ENCODE data around the gene GPR65.
A peak's percentile ranks its signal among the peaks of the same experiment; 100 is the strongest.

GPR65 gene

GRCh38 chr14:87990682-87991081, 14.3 kb upstream of the GPR65 start:
- FAIRE-seq (no peak), DNase-seq (ENCODE audit: insufficient read length) (no peak)
- no peak for TF ChIP-seq POLR2A (IDR thresholded peaks at IDR 0.05; ENCODE audit: low read depth, low read length)
- no peak for TF ChIP-seq POLR2AphosphoS5 (IDR thresholded peaks at IDR 0.05; ENCODE audit: low read depth, low read length)
- no peak for TF ChIP-seq TAF1 (IDR thresholded peaks at IDR 0.05; ENCODE audit: borderline replicate concordance, low read depth, low read length)

DNA sequence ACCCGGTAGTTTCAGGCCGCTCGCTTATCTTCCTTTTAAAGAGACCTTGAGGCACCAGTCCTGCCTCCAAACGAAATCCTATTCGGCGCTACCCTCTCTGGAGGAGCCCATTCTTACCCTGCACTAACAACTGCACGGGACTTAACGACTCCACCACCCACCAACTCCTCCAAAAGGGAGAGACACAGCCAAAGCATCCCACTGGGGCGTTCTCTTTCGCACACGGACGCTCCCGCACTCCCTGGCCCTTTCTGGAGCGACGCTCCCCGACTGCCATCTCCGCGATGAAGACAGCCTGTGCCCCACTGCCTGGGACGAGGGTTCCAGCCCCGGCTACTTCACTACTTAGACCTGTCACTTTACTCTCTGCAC, 12.6 kb upstream of the GPR65 start:
- FAIRE-seq (no peak), DNase-seq (ENCODE audit: insufficient read length) (no peak)
- TF ChIP-seq POLR2A (IDR thresholded peaks at IDR 0.05; ENCODE audit: low read depth, low read length): no peak
- no peak for TF ChIP-seq POLR2AphosphoS5 (IDR thresholded peaks at IDR 0.05; ENCODE audit: low read depth, low read length)
- TF ChIP-seq TAF1 (IDR thresholded peaks at IDR 0.05; ENCODE audit: borderline replicate concordance, low read depth, low read length): no peak

DNA sequence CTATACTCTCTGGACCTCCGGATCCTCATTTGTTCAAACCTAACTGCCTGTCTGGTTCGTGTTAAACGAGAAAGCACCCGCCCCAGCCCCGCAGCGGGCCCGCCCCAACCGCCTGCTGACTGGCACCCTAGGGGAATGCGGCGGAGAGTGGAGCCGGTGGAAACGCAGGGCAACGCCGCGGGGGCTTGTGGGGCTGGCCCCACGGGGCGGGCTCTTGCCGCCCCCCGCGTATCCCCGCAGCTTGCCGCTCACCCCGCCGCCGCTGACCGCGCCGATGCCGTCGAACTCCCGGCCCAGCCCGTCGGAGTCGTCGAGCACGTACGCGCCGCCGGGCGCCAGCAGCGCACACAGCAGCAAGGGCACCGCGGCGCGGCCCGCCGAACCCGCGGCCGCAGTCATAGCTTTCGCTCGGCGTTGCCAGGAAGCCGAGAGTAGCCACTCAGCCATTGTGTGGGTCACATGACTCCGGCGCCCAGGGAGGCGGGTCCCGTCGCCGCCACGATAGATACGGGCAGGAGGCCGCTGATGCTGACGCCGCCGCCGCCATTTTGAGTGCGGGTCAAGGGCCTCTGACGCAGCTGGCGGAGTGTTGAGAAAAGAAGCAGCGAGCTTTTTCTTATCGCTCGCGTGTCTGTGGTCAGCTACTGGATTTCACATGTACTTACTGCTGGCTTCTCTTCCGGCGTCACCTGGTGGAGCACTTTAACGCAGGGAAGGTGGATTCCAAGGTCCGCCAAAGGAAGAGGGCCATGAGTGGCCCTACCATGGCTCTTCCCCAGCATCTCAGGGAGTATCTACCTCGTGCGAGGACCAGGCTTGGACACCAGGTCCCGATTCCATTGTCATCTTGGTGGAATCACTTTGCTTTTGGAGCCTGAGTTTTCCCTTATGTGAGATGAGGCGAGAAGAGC, 12.0 kb upstream of the GPR65 start, which contains the start of gene GALC:
TSS of gene GALC (minus strand) at position 465 of the 911 bp plus-strand sequence. CDS start at position 447, 18 bp downstream.
- peak; percentile 66 for DNase-seq (ENCODE audit: insufficient read length)
- FAIRE-seq: peak; percentile 96
- TF ChIP-seq POLR2A (IDR thresholded peaks at IDR 0.05; ENCODE audit: low read depth, low read length) (peak; percentile 66), TAF1 (IDR thresholded peaks at IDR 0.05; ENCODE audit: borderline replicate concordance, low read depth, low read length) (0 out of 2 replicates have a peak, but pooled peaks have one; percentile 23), POLR2AphosphoS5 (IDR thresholded peaks at IDR 0.05; ENCODE audit: low read depth, low read length) (peak; percentile 72; the same call in 1 of the 2 replicates)

DNA sequence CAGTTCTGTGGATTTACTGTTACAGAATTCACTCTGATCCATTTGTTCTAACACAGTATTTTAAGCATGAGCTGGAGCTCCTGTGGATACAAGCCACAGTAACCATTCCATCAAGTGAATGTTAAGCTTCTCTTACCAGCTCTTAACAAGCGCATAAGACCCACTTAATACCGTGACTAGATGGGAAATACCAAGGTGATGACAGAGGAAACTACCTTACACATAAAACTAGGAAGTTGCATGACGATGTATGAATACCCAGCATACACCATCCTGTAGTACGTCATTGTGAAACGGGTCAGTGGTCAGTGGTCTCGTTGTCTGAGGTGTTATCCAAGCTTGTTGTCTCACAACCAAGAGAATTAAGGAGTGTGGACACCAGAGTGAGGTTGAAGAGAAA, 10.0 kb upstream of the GPR65 start:
- FAIRE-seq (peak; percentile 96), DNase-seq (ENCODE audit: insufficient read length) (no peak)
- TF ChIP-seq TAF1 (IDR thresholded peaks at IDR 0.05; ENCODE audit: borderline replicate concordance, low read depth, low read length) (no peak; the same call in 1 of the 2 replicates), POLR2AphosphoS5 (IDR thresholded peaks at IDR 0.05; ENCODE audit: low read depth, low read length) (0 out of 2 replicates have a peak, but pooled peaks have one; percentile 63), POLR2A (IDR thresholded peaks at IDR 0.05; ENCODE audit: low read depth, low read length) (peak; percentile 47; the same call in 1 of the 2 replicates)

DNA sequence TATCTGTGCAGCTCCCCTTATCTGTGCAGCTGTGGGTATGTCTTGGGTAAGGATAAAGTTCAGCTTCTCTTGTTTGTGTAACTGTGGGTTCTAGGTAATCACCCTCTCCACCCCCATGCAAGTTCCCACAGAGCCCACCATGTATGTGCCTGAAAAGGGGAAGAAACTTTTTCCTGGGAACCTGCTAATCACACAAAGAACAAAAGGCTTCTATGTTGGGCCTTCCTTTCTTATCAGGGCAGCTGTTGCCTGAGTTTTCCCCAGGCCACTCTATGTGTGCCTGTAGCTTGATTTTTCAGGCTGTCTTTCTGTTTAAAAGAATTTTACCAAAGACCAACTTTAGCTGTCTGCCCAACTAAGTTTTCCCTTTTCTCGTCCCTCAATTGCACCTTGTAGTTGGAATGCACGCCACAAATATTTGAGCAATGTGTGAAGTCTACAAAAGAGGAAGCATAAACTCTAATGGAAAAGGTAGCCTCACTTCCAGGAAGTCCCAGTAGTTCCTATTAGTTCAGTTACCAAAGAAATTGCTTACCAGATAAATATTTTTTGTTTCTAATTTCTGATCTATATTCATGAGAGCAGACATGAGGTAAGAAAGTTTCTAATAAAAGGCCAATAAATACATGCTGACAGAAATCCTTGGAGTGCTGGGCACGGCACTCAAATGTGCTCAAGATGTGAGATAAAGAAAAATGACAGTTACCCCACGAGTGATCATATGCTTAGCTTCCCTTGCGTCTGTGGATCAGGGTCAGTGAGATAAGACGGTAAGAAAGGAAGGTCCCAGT, 9.2 kb upstream of the GPR65 start:
- TF ChIP-seq POLR2AphosphoS5 (IDR thresholded peaks at IDR 0.05; ENCODE audit: low read depth, low read length): no peak
- TF ChIP-seq POLR2A (IDR thresholded peaks at IDR 0.05; ENCODE audit: low read depth, low read length): no peak
- no peak for TF ChIP-seq TAF1 (IDR thresholded peaks at IDR 0.05; ENCODE audit: borderline replicate concordance, low read depth, low read length)
- no peak for FAIRE-seq
- no peak for DNase-seq (ENCODE audit: insufficient read length)

- no peak for FAIRE-seq
- DNase-seq (ENCODE audit: insufficient read length): no peak
- TF ChIP-seq POLR2AphosphoS5 (IDR thresholded peaks at IDR 0.05; ENCODE audit: low read depth, low read length) (no peak), TAF1 (IDR thresholded peaks at IDR 0.05; ENCODE audit: borderline replicate concordance, low read depth, low read length) (no peak), POLR2A (IDR thresholded peaks at IDR 0.05; ENCODE audit: low read depth, low read length) (no peak)
These were observed 8.7 kb upstream of the GPR65 start for GRCh38 chr14:87996291-87996592.

GRCh38 chr14:87998482-87998881, 6.5 kb upstream of the GPR65 start:
- FAIRE-seq (no peak), DNase-seq (ENCODE audit: insufficient read length) (no peak)
- TF ChIP-seq TAF1 (IDR thresholded peaks at IDR 0.05; ENCODE audit: borderline replicate concordance, low read depth, low read length): no peak
- TF ChIP-seq POLR2AphosphoS5 (IDR thresholded peaks at IDR 0.05; ENCODE audit: low read depth, low read length): no peak
- no peak for TF ChIP-seq POLR2A (IDR thresholded peaks at IDR 0.05; ENCODE audit: low read depth, low read length)

- TF ChIP-seq POLR2A (IDR thresholded peaks at IDR 0.05; ENCODE audit: low read depth, low read length) (no peak), POLR2AphosphoS5 (IDR thresholded peaks at IDR 0.05; ENCODE audit: low read depth, low read length) (no peak)
- no peak for FAIRE-seq
- no peak for DNase-seq (ENCODE audit: insufficient read length)
These were observed 5.7 kb upstream of the GPR65 start for GRCh38 chr14:87999277-87999676.

- no peak for TF ChIP-seq TAF1 (IDR thresholded peaks at IDR 0.05; ENCODE audit: borderline replicate concordance, low read depth, low read length)
- FAIRE-seq (peak; percentile 76), DNase-seq (ENCODE audit: insufficient read length) (no peak)
These were observed 2.4 kb upstream of the GPR65 start for GRCh38 chr14:88002421-88003075.

DNA sequence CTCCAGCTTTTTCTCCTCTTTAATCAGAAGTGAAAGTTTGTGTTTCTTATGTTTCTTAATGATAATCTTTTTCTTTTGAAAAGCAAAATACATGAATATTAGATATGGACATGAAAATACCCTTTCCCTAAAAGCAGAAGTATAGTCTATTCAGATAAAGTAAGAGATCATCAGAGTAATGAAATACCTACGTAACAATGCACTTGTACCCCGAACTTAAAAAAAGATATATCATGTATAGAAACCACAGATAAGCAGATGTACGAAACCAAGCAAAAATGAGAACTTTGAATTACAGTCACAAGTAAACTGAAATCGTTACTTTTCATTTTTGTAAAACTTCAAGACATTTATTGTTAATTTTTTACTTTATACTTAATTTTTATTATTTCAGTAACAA, 1.5 kb upstream of the GPR65 start:
- peak; percentile 27 for FAIRE-seq
- DNase-seq (ENCODE audit: insufficient read length): no peak
- TF ChIP-seq POLR2A (IDR thresholded peaks at IDR 0.05; ENCODE audit: low read depth, low read length): no peak
- no peak for TF ChIP-seq TAF1 (IDR thresholded peaks at IDR 0.05; ENCODE audit: borderline replicate concordance, low read depth, low read length)
- TF ChIP-seq POLR2AphosphoS5 (IDR thresholded peaks at IDR 0.05; ENCODE audit: low read depth, low read length): no peak

GRCh38 chr14:88004506-88005036, 364 bp upstream of the GPR65 start:
- no peak for FAIRE-seq
- TF ChIP-seq POLR2A (IDR thresholded peaks at IDR 0.05; ENCODE audit: low read depth, low read length) (no peak), POLR2AphosphoS5 (IDR thresholded peaks at IDR 0.05; ENCODE audit: low read depth, low read length) (no peak), TAF1 (IDR thresholded peaks at IDR 0.05; ENCODE audit: borderline replicate concordance, low read depth, low read length) (no peak)
- no peak for DNase-seq (ENCODE audit: insufficient read length)
